ENCODE measurements around the gene BSN.

The BSN gene

DNA sequence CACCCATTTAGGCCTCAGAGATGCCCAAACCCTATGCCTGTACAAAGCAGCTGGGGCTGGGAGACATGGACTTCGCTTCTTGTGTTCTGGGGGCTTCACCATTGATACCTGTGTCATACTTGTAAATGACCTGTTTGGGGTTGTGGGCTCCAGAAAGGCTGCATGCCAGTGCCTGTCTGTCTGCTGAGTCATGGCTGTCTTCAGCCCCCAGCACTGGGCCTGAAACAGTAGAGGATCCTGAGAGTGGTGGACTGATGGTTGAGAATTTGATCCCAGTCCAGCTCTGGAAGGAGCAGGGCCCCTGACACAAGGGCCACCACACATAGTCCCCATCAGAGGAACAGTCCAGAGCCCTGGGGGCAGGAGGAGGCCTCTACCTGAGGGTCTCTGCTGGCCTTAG lies 95.3 kb downstream of the BSN start:
- Histone ChIP-seq H3K36me3 (ENCODE audit: insufficient read depth, low read length) (no peaks in the 10 kb centered on the region), H3K4me1 (ENCODE audit: insufficient read depth, low read length, severe bottlenecking) (no peaks in the 10 kb centered on the region), H3K4me3 (ENCODE audit: low read depth, low read length, poor library complexity, severe bottlenecking) (no peak overlapping the region), H3K27ac (ENCODE audit: low read depth, low read length, poor library complexity, severe bottlenecking) (no peak overlapping the region), H3K9me3 (ENCODE audit: low read length) (no peaks in the 10 kb centered on the region), H3K4me2 (ENCODE audit: low read length) (no peak overlapping the region), H3K27me3 (ENCODE audit: insufficient read depth, low read length) (peaks cover 6% of the 10 kb centered on the region; the same call in 1 of the 2 replicates), H4K20me1 (ENCODE audit: insufficient read depth, low read length) (no peaks in the 10 kb centered on the region), H3F3A (ENCODE audit: insufficient read depth, low read length) (no peaks in the 10 kb centered on the region), H3K79me2 (ENCODE audit: insufficient read depth, low read length) (no peaks in the 10 kb centered on the region), H3K9ac (ENCODE audit: low read length) (no peak overlapping the region), H3K9me2 (ENCODE audit: low read depth, low read length) (no peaks in the 10 kb centered on the region), H2AFZ (ENCODE audit: low read length) (no peak overlapping the region)
- TF ChIP-seq EZH2 (IDR thresholded peaks at IDR 0.05; ENCODE audit: borderline replicate concordance, low read length) (no peak), CTCF (IDR thresholded peaks at IDR 0.05; ENCODE audit: low read length) (no peak)

DNA sequence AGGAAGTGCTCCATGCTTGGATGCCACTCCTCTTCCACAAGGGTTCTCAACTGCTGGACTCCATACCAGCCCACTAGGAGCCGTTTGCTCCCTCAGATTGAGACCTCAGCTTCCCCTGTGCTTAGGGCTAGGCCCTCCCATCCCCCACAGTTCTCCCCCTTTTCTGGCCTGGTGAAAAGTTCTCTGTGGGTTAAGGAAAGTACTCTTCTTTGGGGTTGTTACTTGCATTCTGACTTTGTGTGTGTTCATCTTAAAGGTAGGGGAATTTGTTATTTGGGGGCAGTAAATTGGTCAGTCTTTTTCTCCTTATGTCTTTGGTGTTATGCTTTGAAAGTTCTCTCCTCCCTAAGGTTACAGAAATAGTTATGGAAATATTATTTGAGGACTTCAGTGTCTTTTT lies 95.9 kb downstream of the BSN start:
- no peak overlapping the region for H2AFZ ChIP-seq (ENCODE audit: low read length)
- peaks cover 6% of the 10 kb centered on the region; the same call in 1 of the 2 replicates for H3K27me3 ChIP-seq (ENCODE audit: insufficient read depth, low read length)
- no peaks in the 10 kb centered on the region for H3K9me3 ChIP-seq (ENCODE audit: low read length)
- H4K20me1 ChIP-seq (ENCODE audit: insufficient read depth, low read length), result no peaks in the 10 kb centered on the region
- H3K4me3 ChIP-seq (ENCODE audit: low read depth, low read length, poor library complexity, severe bottlenecking), result no peak overlapping the region
- H3K4me2 ChIP-seq (ENCODE audit: low read length), result no peak overlapping the region
- no peaks in the 10 kb centered on the region for H3K36me3 ChIP-seq (ENCODE audit: insufficient read depth, low read length)
- no peak overlapping the region for H3K9ac ChIP-seq (ENCODE audit: low read length)
- TF ChIP-seq EZH2 (IDR thresholded peaks at IDR 0.05; ENCODE audit: borderline replicate concordance, low read length), result no peak
- TF ChIP-seq CTCF (IDR thresholded peaks at IDR 0.05; ENCODE audit: low read length), result no peak
- no peaks in the 10 kb centered on the region for H3K79me2 ChIP-seq (ENCODE audit: insufficient read depth, low read length)
- no peak overlapping the region for H3K27ac ChIP-seq (ENCODE audit: low read depth, low read length, poor library complexity, severe bottlenecking)
- H3F3A ChIP-seq (ENCODE audit: insufficient read depth, low read length), result no peaks in the 10 kb centered on the region
- no peaks in the 10 kb centered on the region for H3K9me2 ChIP-seq (ENCODE audit: low read depth, low read length)
- no peaks in the 10 kb centered on the region for H3K4me1 ChIP-seq (ENCODE audit: insufficient read depth, low read length, severe bottlenecking)

- Histone ChIP-seq H3K4me1 (ENCODE audit: insufficient read depth, low read length, severe bottlenecking) (no peaks in the 10 kb centered on the region), H3K4me3 (ENCODE audit: low read depth, low read length, poor library complexity, severe bottlenecking) (no peak overlapping the region), H3K9me3 (ENCODE audit: low read length) (no peaks in the 10 kb centered on the region), H3K27ac (ENCODE audit: low read depth, low read length, poor library complexity, severe bottlenecking) (no peak overlapping the region), H4K20me1 (ENCODE audit: insufficient read depth, low read length) (no peaks in the 10 kb centered on the region), H3K9ac (ENCODE audit: low read length) (no peak overlapping the region), H3K4me2 (ENCODE audit: low read length) (no peak overlapping the region), H3K36me3 (ENCODE audit: insufficient read depth, low read length) (no peaks in the 10 kb centered on the region), H3K79me2 (ENCODE audit: insufficient read depth, low read length) (no peaks in the 10 kb centered on the region), H3K9me2 (ENCODE audit: low read depth, low read length) (no peaks in the 10 kb centered on the region), H3F3A (ENCODE audit: insufficient read depth, low read length) (no peaks in the 10 kb centered on the region), H3K27me3 (ENCODE audit: insufficient read depth, low read length) (peaks cover 6% of the 10 kb centered on the region; the same call in 1 of the 2 replicates), H2AFZ (ENCODE audit: low read length) (no peak overlapping the region)
- no peak for TF ChIP-seq EZH2 (IDR thresholded peaks at IDR 0.05; ENCODE audit: borderline replicate concordance, low read length)
- TF ChIP-seq CTCF (IDR thresholded peaks at IDR 0.05; ENCODE audit: low read length), result no peak
Measured at GRCh38 chr3:49650637-49651036, 96.4 kb downstream of the BSN start.

Measured in OCI-LY1 (cell line).